Duodenal mucosa (tissue), 2 donors: Measurements from ENCODE around the gene SH2D7.

Source experiments
- H3K27ac ChIP-seq: one replicate; pipeline ENCODE4 v1.7.0; 2013; ENCODE audit warnings: low read depth, low read length
- H3K27me3 ChIP-seq, 2 donors: one replicate each; pipeline ENCODE4 v1.7.0; 2013; ENCODE audit warnings: low read length in 2 of 2, control low read depth in 1 of 2; ENCODE audit not compliant: insufficient read depth in 2 of 2, control insufficient read depth in 1 of 2
- H3K36me3 ChIP-seq, 2 donors: one replicate each; pipeline ENCODE4 v1.7.0; 2013; ENCODE audit warnings: low read length in 2 of 2, control low read depth in 1 of 2; ENCODE audit not compliant: insufficient read depth in 2 of 2, control insufficient read depth in 1 of 2
- H3K4me1 ChIP-seq, 2 donors: one replicate each; pipeline ENCODE4 v1.7.0; 2013; ENCODE audit warnings: low read length in 2 of 2, control low read depth in 1 of 2; ENCODE audit not compliant: insufficient read depth in 2 of 2, control insufficient read depth in 1 of 2
- H3K4me3 ChIP-seq, 2 donors: one replicate each; pipeline ENCODE4 v1.7.0; 2013; ENCODE audit warnings: low read length in 2 of 2, low read depth in 1 of 2
- H3K9ac ChIP-seq, 2 donors: one replicate each; pipeline ENCODE4 v1.7.0; 2013; ENCODE audit warnings: low read length in 2 of 2, low read depth in 1 of 2
- H3K9me3 ChIP-seq, 2 donors: one replicate each; pipeline ENCODE4 v1.7.0; 2013; ENCODE audit warnings: low read length in 2 of 2, control low read depth in 1 of 2; ENCODE audit not compliant: control insufficient read depth in 1 of 2

The SH2D7 gene

GRCh38 chr15:78131295-78132061 lies 39.1 kb downstream of the SH2D7 start, which contains the start of gene CIB2:
Gene CIB2, minus strand, starts transcription at chr15:78131445. Its CDS starts 230 bp downstream, at chr15:78131215.
- Histone ChIP-seq H3K36me3 (no peaks in the 10 kb centered on the region), H3K9me3 (no peaks in the 10 kb centered on the region), H3K4me3 (peak within 1 kb of the TSS; percentile 80 to 82), H3K27ac (peak within 1 kb of the TSS; percentile 48), H3K9ac (peak within 1 kb of the TSS; percentile 85 to 95), H3K27me3 (no peaks in the 10 kb centered on the region), H3K4me1 (peaks cover 34 to 46% of the 10 kb centered on the region in 2 donors)

GRCh38 chr15:78133801-78134200 lies 41.4 kb downstream of the SH2D7 start:
- Histone ChIP-seq H3K27ac (no peak overlapping the region), H3K9ac (no peak overlapping the region), H3K9me3 (no peaks in the 10 kb centered on the region), H3K27me3 (no peaks in the 10 kb centered on the region), H3K4me1 (peaks cover 40 to 48% of the 10 kb centered on the region in 2 donors), H3K4me3 (no peak overlapping the region), H3K36me3 (no peaks in the 10 kb centered on the region)

GRCh38 chr15:78139578-78139977 lies 47.2 kb downstream of the SH2D7 start:
- Histone ChIP-seq H3K27me3 (no peaks in the 10 kb centered on the region), H3K36me3 (no peaks in the 10 kb centered on the region), H3K9ac (no peak overlapping the region), H3K4me3 (no peak overlapping the region), H3K27ac (no peak overlapping the region), H3K9me3 (no peaks in the 10 kb centered on the region), H3K4me1 (peaks cover 29 to 34% of the 10 kb centered on the region in 2 donors)

GRCh38 chr15:78140292-78140691 lies 47.9 kb downstream of the SH2D7 start:
- H3K4me3 ChIP-seq: no peak overlapping the region
- peaks cover 29 to 34% of the 10 kb centered on the region in 2 donors for H3K4me1 ChIP-seq
- H3K27me3 ChIP-seq: no peaks in the 10 kb centered on the region
- no peak overlapping the region for H3K27ac ChIP-seq
- no peaks in the 10 kb centered on the region for H3K36me3 ChIP-seq
- H3K9ac ChIP-seq: no peak overlapping the region
- H3K9me3 ChIP-seq: no peaks in the 10 kb centered on the region

- Histone ChIP-seq H3K9me3 (no peaks in the 10 kb centered on the region), H3K27ac (no peak overlapping the region), H3K9ac (no peak overlapping the region), H3K36me3 (no peaks in the 10 kb centered on the region), H3K4me1 (peaks cover 26 to 38% of the 10 kb centered on the region in 2 donors), H3K4me3 (no peak overlapping the region), H3K27me3 (no peaks in the 10 kb centered on the region)
Observed at GRCh38 chr15:78142332-78142731, 50.0 kb downstream of the SH2D7 start.

- H3K27me3 ChIP-seq: no peaks in the 10 kb centered on the region
- H3K4me1 ChIP-seq: peaks cover 26 to 35% of the 10 kb centered on the region in 2 donors
- no peaks in the 10 kb centered on the region for H3K36me3 ChIP-seq
- no peaks in the 10 kb centered on the region for H3K9me3 ChIP-seq
- no peak overlapping the region for H3K27ac ChIP-seq
- no peak overlapping the region for H3K9ac ChIP-seq
- no peak overlapping the region for H3K4me3 ChIP-seq
Observed at GRCh38 chr15:78146425-78147154, 54.2 kb downstream of the SH2D7 start.

GRCh38 chr15:78147566-78147965 lies 55.2 kb downstream of the SH2D7 start:
- Histone ChIP-seq H3K9me3 (no peaks in the 10 kb centered on the region), H3K9ac (peak overlapping the region in 1 of 2 donors; percentile 57), H3K27ac (no peak overlapping the region), H3K4me1 (peaks cover 26 to 35% of the 10 kb centered on the region in 2 donors), H3K27me3 (no peaks in the 10 kb centered on the region), H3K4me3 (no peak overlapping the region), H3K36me3 (no peaks in the 10 kb centered on the region)

GRCh38 chr15:78148392-78149067 lies 56.2 kb downstream of the SH2D7 start:
- Histone ChIP-seq H3K4me3 (peak overlapping the region; percentile 61 to 63), H3K36me3 (no peaks in the 10 kb centered on the region), H3K4me1 (peaks cover 26 to 35% of the 10 kb centered on the region in 2 donors), H3K27me3 (no peaks in the 10 kb centered on the region), H3K9me3 (no peaks in the 10 kb centered on the region), H3K9ac (peak overlapping the region; percentile 45 to 57), H3K27ac (no peak overlapping the region)

- H3K4me1 ChIP-seq: peaks cover 26 to 35% of the 10 kb centered on the region in 2 donors
- H3K27ac ChIP-seq: peak within 1 kb of the TSS; percentile 68
- H3K9me3 ChIP-seq: no peaks in the 10 kb centered on the region
- peak within 1 kb of the TSS; percentile 71 to 86 for H3K4me3 ChIP-seq
- peak within 1 kb of the TSS; percentile 76 to 77 for H3K9ac ChIP-seq
- no peaks in the 10 kb centered on the region for H3K27me3 ChIP-seq
- no peaks in the 10 kb centered on the region for H3K36me3 ChIP-seq
Observed at GRCh38 chr15:78149068-78149804, 56.9 kb downstream of the SH2D7 start, which contains the start of gene IDH3A. Gene IDH3A, plus strand, starts transcription at chr15:78149362. Its CDS starts 42 bp downstream, at chr15:78149404.
